Stomach (tissue), 9 donors: Measurements from ENCODE around the gene IL4I1. TPM values are rescaled to one million over a fixed set of nuclear protein-coding genes. Genes with fewer than 3 reads are reported as not detected.

Experiments used
- DNase-seq, 2 donors: peaks; one replicate each; pipeline versions ENCODE4 v3.0.0 to v3.0.0-alpha.2; 2013 to 2019
- H3K27ac ChIP-seq, 5 donors: fragments of 200-600 bp in 4 of 5; sonication (generic) in 4 of 5; one replicate each; pipeline ENCODE4 v1.5.1; 2013 to 2019; ENCODE audit warnings: mild to moderate bottlenecking in 1 of 5, moderate library complexity in 1 of 5
- H3K27me3 ChIP-seq, 3 donors: fragments of 200-600 bp; sonication (generic); one replicate each; pipeline ENCODE4 v1.5.1; 2017 to 2019; ENCODE audit warnings: mixed run types in 1 of 3
- H3K36me3 ChIP-seq, 4 donors: fragments of 200-600 bp; sonication (generic); 1 replicate in 3 of 4; 2 replicates in 1 of 4; pipeline ENCODE4 v1.5.1; 2016 to 2019
- H3K4me1 ChIP-seq, 4 donors: fragments of 200-600 bp; sonication (generic); one replicate each; pipeline ENCODE4 v1.5.1; 2016 to 2019
- H3K4me3 ChIP-seq, 4 donors: fragments of 200-600 bp; sonication (generic) in 3 of 4; one replicate each; pipeline ENCODE4 v1.5.1; 2016 to 2019; ENCODE audit warnings: mild to moderate bottlenecking in 1 of 4
- H3K9me3 ChIP-seq, 4 donors: fragments of 200-600 bp; sonication (generic); one replicate each; pipeline ENCODE4 v1.5.1; 2016 to 2019
- EP300 ChIP-seq: sonication (generic); formaldehyde crosslinking; IDR thresholded peaks from one replicate; pipeline ENCODE4 v1.6.1; 2017; ENCODE audit warnings: antibody characterized with exemption
- POLR2A ChIP-seq, 4 donors: fragments of 450-650 bp; IDR thresholded peaks; one replicate each; pipeline ENCODE4 v1.6.1; 2016; ENCODE audit warnings: antibody characterized with exemption in 4 of 4, control low read depth in 2 of 4, mild to moderate bottlenecking in 1 of 4, moderate library complexity in 1 of 4
- POLR2AphosphoS5 ChIP-seq, 3 donors: sonication (generic); formaldehyde crosslinking; IDR thresholded peaks; one replicate each; pipeline ENCODE4 v1.6.1; 2016; ENCODE audit warnings: antibody characterized with exemption in 3 of 3
- WGBS, 5 donors: extraction: QIAGEN DNeasy Blood & Tissue Kit in 3 of 5; methylation state at CpG; one replicate each; pipeline versions ENCODE4 v1.1.5 to v1.1.7; 2013 to 2018; 5-methylcytosine and 5-hydroxymethylcytosine counted together
- intact Hi-C: fragments of 100-400 bp; cut with DNase I; formaldehyde crosslinking; loops from one replicate; pipeline ENCODE4 v1.15.1; 2023; ENCODE audit warnings: low total_unique reads
- polyA plus RNA-seq, 3 donors: library from polyadenylated mRNA; stranded (reverse); fragments of 200-250 nt; gene quantifications; one replicate each; pipeline ENCODE4 v1.2.3, GENCODE V29; 2013
- total RNA-seq, 5 donors: library from RNA; depleted of rRNA; stranded (reverse); fragments of >200 nt; gene quantifications; one replicate each; pipeline versions ENCODE4 v1.1.0 to v1.2.3, GENCODE V29; 2014 to 2016
- TF ChIP-seq, protein P1 (sequence below), 7 experiments: fragments of 450-650 bp in 4 of 7; fragments of 200-600 bp in 3 of 7; sonication (generic) in 3 of 7; IDR thresholded peaks; one replicate each; pipeline ENCODE4 v1.5.1; 2016 to 2019; ENCODE audit warnings: antibody characterized with exemption in 7 of 7, control low read depth in 2 of 7, mild to moderate bottlenecking in 1 of 7
- donor health status: healthy with polysubstance abuse.
- donor health status: Bipolar disorder and iron deficiency.
- donor health status: healthy.

Gene IL4I1
- total and polyA plus RNA-seq, 8 donors = 0.45 to 1.1 (median 0.66) TPM; not detected in 2

DNA sequence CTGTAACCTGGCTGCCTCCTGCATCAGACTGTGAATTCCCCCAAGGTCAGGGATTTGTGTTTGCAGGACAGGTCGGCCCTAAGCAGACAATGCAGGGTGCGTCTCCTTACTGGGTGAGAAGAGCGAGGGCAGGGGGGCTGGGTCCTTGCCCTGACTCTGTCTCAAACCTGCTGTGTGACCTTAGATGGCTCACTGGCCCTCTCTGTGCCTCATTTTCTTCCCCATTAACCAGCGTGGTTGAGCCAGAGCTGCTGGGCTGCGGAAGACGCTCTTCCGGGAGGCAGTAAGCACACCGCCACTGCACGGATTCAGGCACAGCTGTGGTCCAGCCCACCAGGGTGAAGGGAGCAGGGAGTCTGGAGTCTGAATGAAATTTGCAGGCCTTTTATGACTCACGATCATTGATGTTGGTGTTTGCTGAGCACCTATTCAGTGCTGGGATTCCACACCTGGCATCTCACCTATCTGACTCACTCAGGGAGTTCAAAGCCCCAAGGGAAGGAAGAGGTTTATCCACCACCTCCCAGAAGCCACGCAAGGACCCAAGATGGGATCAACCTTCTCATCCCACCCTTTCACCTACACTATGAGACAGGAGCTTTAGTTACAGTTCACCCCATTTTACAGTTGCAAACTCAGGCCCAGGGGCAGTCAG, 22.1 kb downstream of the IL4I1 start:
- Histone ChIP-seq H3K9me3 (no peaks in the 10 kb centered on the region), H3K27ac (peak overlapping the region in 2 of 5 donors; percentile 15 to 100), H3K4me1 (peaks cover 33 to 64% (median 51%) of the 10 kb centered on the region in 4 donors), H3K36me3 (peaks cover 7 to 44% (median 37%) of the 10 kb centered on the region in 4 donors), H3K4me3 (peak overlapping the region in 2 of 4 donors; percentile 73 to 93), H3K27me3 (no peaks in the 10 kb centered on the region)
- intact Hi-C loops = no loop called here
- 85 to 91% (median 89%) methylated on average over 11 of the region's 11 CpGs for WGBS, 5 donors
- no peak for DNase-seq
- TF ChIP-seq EP300 (no peak), POLR2A (IDR thresholded peaks at IDR 0.05) (no peak), POLR2AphosphoS5 (IDR thresholded peaks at IDR 0.05) (no peak)
- TF ChIP-seq, protein P1, sequence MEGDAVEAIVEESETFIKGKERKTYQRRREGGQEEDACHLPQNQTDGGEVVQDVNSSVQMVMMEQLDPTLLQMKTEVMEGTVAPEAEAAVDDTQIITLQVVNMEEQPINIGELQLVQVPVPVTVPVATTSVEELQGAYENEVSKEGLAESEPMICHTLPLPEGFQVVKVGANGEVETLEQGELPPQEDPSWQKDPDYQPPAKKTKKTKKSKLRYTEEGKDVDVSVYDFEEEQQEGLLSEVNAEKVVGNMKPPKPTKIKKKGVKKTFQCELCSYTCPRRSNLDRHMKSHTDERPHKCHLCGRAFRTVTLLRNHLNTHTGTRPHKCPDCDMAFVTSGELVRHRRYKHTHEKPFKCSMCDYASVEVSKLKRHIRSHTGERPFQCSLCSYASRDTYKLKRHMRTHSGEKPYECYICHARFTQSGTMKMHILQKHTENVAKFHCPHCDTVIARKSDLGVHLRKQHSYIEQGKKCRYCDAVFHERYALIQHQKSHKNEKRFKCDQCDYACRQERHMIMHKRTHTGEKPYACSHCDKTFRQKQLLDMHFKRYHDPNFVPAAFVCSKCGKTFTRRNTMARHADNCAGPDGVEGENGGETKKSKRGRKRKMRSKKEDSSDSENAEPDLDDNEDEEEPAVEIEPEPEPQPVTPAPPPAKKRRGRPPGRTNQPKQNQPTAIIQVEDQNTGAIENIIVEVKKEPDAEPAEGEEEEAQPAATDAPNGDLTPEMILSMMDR (IDR thresholded peaks at IDR 0.05) = no peak

DNA sequence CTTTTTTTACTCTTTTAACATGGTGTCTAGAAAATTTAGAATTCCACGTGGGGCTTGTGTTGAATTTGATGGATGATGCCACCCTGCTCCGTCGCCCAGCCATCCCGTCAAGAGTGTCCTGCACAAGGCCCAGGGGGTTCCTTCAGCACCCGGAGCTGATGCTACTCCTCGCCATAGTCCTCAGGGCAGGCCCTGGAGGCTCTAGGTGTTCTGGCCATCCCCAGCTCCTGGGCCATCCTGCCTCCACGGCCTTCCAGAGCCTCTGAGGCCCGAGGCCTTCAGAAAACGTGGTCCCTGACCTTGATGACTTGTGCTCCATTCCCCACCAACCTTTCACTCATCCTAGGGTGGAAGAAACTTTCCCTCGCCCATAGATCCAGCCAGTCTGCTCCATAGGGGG, 22.9 kb downstream of the IL4I1 start:
- no peak overlapping the region for H3K4me3 ChIP-seq
- peaks cover 7 to 36% (median 29%) of the 10 kb centered on the region in 4 donors for H3K36me3 ChIP-seq
- no peaks in the 10 kb centered on the region for H3K9me3 ChIP-seq
- no peaks in the 10 kb centered on the region for H3K27me3 ChIP-seq
- no peak overlapping the region for H3K27ac ChIP-seq
- TF ChIP-seq, protein P1 (IDR thresholded peaks at IDR 0.05) = no peak
- no peak for TF ChIP-seq EP300
- TF ChIP-seq POLR2AphosphoS5 (IDR thresholded peaks at IDR 0.05) = no peak
- TF ChIP-seq POLR2A (IDR thresholded peaks at IDR 0.05) = no peak
- peaks cover 32 to 60% (median 49%) of the 10 kb centered on the region in 4 donors for H3K4me1 ChIP-seq
- DNase-seq = no peak
- intact Hi-C loops = no loop called here
- 82 to 91% (median 90%) methylated on average over 10 of the region's 10 CpGs for WGBS, 5 donors

GRCh38 chr19:49873129-49873521, 23.6 kb downstream of the IL4I1 start:
- no peaks in the 10 kb centered on the region for H3K27me3 ChIP-seq
- WGBS, 5 donors = 88 to 94% (median 94%) methylated on average over 23 to 29 of the region's 29 CpGs
- peaks cover 7 to 32% (median 27%) of the 10 kb centered on the region in 4 donors for H3K36me3 ChIP-seq
- peaks cover 30 to 60% (median 49%) of the 10 kb centered on the region in 4 donors for H3K4me1 ChIP-seq
- no peak overlapping the region for H3K4me3 ChIP-seq
- H3K27ac ChIP-seq = no peak overlapping the region
- TF ChIP-seq EP300 (no peak), POLR2AphosphoS5 (IDR thresholded peaks at IDR 0.05) (no peak), POLR2A (IDR thresholded peaks at IDR 0.05) (no peak)
- TF ChIP-seq, protein P1 (IDR thresholded peaks at IDR 0.05) = no peak
- intact Hi-C loops = no loop called here
- H3K9me3 ChIP-seq = no peaks in the 10 kb centered on the region
- DNase-seq = no peak

DNA sequence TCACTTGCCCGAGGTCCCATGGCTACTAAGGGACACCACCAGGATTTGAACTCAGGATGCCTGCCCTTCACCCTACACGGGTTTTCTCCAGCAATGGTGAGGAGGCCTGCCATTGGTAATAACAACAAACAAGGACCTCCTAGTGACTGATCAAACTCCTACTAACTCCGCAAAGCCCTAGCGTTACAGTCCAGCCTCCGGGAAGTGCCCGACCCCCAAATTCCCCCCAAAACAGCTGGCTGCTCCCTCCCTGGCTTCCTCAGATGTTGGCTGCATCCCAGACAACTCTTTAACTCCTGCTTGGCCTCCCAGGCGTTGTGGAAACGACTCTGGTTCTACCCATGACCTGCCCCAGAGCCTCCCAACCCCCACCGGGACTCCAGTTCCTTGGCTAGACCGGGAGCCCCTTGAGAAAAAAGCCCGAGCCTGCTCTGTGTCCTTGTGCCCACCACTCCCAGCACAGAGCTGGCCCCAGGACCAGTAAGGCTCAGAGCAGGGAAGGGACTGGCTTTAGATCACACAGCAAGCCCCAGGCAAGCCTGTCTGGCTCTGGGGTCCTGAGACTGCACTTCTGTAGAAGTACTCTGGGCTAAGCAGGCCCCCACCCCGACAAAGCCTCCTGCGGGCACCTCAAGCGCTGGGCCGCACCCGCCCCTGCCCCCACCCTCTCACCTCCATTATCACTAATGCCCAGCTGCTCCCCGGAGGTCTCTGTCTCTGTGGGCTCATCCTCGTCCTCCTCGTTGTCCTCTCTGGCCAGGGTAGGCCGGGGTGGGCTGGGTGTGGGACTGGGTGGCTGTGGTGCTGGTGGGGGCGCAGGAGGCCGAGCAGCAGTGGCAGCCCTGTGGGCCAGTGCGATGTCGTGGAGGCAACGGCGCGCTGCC, 24.2 kb downstream of the IL4I1 start:
- no peak overlapping the region for H3K4me3 ChIP-seq
- 83 to 90% (median 87%) methylated on average over 25 to 27 of the region's 27 CpGs for WGBS, 5 donors
- no peaks in the 10 kb centered on the region for H3K9me3 ChIP-seq
- H3K27me3 ChIP-seq = no peaks in the 10 kb centered on the region
- intact Hi-C loops = no loop called here
- peak overlapping the region in 1 of 5 donors; percentile 25 for H3K27ac ChIP-seq
- H3K36me3 ChIP-seq = peaks cover 7 to 32% (median 27%) of the 10 kb centered on the region in 4 donors
- TF ChIP-seq POLR2A (IDR thresholded peaks at IDR 0.05) (no peak), POLR2AphosphoS5 (IDR thresholded peaks at IDR 0.05) (no peak), EP300 (no peak)
- TF ChIP-seq, protein P1 (IDR thresholded peaks at IDR 0.05) = no peak
- peaks cover 29 to 63% (median 52%) of the 10 kb centered on the region in 4 donors for H3K4me1 ChIP-seq
- DNase-seq = no peak
